ENCODE measurements around the gene FAF2.
"Not testable (repeated sequence)": the region's sequence is repeated elsewhere in the genome, so short reads cannot be mapped to it uniquely, and the experiment has no call there.

The FAF2 gene

GRCh38 chr5:176548967-176549444 is 100.8 kb downstream of the FAF2 start, which contains the start of gene CDHR2:
Gene CDHR2, plus strand, starts transcription at chr5:176549342. Its CDS starts 16,011 bp downstream, at chr5:176565353.
- DNase-seq, result no peak

GRCh38 chr5:176549871-176550270 is 101.7 kb downstream of the FAF2 start:
- no peak for DNase-seq

GRCh38 chr5:176550275-176550831 is 102.2 kb downstream of the FAF2 start:
- DNase-seq, result no peak

GRCh38 chr5:176550937-176551336 is 102.8 kb downstream of the FAF2 start:
- DNase-seq, result not testable (repeated sequence)

- DNase-seq, result no peak
Measured at GRCh38 chr5:176552332-176552869, 104.2 kb downstream of the FAF2 start.

- no peak for DNase-seq
Measured at GRCh38 chr5:176553260-176554085, 105.3 kb downstream of the FAF2 start.

GRCh38 chr5:176557846-176558245 is 109.7 kb downstream of the FAF2 start:
- no peak for DNase-seq
